NCI-H510A treated with DMSO at 0.1 percent for 48 hours (cell line): ENCODE results near the gene P3H3.
A peak's percentile ranks its signal among the peaks of the same experiment; 100 is the strongest.

Experiments used
- DNase-seq: peaks from one replicate; lab custom pipeline; 2025; lab: John Stamatoyannopoulos, UW

The P3H3 gene

DNA sequence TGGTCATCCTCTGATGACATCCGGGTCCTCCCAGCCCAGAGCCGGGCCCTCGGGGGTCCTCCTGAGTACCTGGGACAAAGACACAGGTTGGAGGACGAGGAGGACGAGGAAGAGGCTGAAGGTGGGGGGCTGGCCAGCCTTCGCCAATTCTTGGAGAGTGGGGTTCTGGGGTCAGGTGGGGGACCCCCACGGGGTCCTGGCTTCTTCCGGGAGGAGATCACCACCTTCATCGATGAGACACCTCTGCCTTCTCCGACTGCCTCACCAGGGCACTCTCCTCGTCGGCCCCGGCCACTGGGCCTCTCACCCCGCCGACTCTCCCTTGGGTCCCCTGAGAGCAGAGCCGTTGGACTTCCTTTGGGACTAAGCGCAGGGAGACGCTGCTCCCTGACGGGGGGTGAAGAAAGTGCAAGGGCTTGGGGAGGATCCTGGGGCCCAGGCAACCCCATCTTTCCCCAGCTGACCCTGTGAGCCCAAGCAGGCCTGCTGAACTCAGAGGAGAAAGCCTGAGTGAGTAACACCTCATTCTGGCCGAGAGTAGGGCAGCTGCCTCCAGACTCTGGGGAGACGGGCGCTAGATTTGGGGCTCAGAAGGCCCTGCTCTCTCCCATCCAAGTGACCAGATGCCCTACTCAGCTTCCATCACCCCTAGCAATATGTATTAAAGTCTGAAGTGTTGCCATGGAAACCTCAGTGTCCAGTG, 1.3 kb upstream of the P3H3 start:
- no peak for DNase-seq

DNA sequence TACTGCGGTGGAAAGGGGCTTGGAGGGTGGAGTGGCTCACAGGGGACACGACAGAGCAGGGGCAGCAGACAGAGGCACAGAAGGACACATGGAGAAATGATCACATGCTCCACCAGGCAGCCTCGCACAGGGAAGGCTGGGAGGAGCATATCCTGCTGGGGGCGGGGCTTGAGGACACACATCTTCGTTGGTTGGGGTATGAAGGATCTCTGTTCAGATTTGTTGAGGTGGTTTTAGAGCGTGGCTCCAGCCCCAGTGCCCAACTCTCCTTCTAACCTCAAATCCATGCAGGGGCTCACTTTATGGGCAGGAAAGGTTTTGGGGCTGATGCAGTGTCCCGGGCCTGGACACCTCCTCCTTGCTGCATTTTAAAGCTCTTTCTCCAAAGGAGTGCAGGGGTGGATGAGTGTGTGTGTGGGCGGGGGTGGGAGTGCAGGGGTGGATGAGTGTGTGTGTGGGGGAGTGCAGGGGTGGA, 733 bp upstream of the P3H3 start:
- peak; percentile 38 for DNase-seq

DNA sequence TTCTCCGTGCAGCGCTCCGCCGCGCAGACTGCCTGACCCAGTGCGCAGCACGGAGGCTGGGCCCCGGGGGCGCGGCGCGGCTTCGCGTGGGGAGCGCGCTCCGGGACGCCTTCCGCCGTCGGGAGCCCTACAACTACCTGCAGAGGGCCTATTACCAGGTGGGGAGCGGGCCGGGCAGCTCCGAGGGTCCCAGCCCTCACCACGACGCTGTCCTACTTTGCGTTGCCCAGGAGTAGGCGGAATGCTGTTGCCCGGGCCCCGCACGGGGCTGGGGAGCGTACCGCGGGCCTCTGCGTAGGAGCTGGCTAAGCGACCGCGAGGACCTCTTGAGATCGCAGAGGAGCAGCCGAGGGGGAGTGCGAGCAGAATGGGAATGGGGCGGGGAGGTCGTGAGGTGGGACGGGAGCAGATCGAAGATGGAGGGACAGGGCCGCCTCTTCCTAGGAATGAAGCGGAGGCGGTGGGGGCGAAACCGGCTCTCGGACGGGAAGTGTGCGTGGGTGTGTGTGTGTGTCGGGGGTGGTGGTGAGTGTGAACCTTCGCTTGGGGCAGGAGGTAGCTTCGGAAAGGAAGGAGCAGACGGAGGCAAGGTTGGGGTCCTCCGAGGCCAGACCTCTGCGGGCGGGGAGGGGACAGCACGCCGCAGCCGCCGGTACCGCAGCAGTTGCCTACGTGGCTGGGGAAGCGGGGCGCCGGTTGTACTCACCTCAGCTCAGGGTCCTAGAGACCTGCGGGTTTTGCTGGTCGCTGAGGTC, 751 bp downstream of the P3H3 start:
- no peak for DNase-seq

DNA sequence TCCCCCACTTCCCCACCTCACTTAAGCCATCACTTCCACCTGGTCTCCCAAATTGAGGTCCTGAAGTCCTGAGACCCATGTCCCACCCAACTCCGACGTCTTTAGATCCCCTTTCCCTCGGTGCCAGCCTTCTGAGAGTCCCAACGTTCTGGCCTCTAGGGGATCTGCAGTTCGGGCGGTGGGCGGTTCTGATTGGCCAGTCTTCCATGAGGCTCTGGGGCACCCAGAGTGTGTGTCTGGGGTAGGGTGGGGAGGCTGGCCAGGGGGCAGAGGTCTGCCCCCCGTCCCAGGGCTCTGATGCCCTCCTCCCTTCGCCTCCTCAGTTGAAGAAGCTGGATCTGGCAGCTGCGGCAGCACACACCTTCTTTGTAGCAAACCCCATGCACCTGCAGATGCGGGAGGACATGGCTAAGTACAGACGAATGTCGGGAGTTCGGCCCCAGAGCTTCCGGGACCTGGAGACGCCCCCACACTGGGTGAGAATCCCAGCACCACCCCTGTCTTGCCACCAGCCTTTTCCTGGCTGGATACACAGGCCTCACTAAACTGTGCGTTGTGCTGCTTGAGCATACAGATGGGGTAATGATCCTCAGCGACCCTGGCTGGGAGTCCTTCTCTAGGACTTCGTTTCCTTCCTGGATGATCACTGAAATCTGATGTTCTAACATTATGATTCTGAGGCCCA, 1.5 kb downstream of the P3H3 start:
- DNase-seq, result no peak

DNA sequence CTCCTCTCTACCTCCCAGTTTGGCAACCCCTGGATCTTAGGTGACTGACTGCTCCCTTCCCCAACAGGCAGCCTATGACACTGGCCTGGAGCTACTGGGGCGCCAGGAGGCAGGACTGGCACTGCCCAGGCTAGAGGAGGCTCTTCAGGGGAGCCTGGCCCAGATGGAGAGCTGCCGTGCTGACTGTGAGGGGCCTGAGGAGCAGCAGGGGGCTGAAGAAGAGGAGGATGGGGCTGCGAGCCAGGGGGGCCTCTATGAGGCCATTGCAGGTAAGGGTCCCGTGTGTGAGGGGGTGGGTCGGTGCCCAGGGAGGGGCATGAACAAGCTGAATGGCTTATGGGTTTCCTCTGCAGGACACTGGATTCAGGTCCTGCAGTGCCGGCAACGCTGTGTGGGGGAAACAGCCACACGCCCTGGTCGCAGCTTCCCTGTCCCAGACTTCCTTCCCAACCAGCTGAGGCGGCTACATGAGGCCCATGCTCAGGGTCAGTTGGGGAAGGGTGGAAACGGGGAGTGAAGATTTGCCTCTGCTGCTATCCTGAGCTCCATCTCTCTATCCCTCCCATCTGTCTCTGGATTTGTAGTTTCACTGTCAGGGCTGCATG, 2.2 kb downstream of the P3H3 start:
- no peak for DNase-seq

DNA sequence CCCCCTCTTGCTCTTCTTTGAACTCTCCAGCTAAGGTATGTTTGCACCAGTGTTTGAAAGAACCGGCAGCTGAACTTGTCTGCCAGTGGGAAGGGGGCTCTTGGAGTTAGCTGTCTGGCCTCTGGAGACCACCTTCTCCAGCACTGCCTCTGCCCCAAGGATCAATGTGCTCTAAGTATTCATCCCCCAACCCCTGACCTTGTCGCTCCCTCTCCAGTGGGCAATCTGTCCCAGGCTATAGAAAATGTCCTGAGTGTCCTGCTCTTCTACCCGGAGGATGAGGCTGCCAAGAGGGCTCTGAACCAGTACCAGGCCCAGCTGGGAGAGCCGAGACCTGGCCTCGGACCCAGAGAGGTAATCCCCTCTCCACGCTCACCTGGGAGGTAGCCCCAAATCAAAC, 2.8 kb downstream of the P3H3 start:
- no peak for DNase-seq

DNA sequence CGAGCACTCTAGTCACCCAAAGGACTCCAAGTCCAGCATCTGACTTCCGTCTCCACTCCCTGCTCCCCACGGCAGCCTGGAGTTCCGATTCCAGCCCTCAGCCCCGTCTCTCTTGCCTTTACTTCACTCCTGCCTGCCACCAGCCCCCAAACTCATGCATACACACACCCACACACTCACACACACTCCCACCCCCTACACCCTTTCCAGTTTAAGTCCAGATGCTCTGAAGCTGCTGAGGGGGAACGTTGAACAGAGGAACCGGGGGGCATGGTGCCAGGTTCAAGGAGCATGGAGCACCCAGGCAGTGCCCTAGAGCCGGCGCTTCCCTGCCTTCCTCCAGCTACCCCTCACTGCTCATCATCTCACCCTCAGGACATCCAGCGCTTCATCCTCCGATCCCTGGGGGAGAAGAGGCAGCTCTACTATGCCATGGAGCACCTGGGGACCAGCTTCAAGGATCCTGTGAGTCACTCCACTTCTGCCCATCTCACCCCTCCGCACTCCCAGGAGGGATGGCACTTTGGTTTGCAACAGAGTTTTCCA, 3.3 kb downstream of the P3H3 start:
- no peak for DNase-seq

DNA sequence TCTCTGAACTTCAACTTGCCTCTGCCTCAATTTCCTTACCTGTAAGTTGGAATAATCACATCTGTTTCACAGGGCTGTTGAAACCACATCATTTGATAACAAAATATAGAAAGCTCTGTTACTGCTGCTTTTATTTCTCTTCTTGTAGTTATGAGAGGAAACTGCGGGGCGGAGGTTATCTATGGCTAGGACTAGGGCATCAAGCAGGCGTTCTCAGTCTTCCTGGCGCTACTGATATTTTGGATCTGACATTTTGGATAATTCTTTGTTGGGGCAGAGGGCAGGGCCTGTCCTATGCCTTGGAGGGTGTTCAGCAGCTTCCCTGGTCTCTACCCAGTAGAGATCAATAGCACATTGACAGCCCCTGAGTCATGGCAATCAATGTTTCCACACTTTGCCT, 3.9 kb downstream of the P3H3 start:
- DNase-seq, result no peak

DNA sequence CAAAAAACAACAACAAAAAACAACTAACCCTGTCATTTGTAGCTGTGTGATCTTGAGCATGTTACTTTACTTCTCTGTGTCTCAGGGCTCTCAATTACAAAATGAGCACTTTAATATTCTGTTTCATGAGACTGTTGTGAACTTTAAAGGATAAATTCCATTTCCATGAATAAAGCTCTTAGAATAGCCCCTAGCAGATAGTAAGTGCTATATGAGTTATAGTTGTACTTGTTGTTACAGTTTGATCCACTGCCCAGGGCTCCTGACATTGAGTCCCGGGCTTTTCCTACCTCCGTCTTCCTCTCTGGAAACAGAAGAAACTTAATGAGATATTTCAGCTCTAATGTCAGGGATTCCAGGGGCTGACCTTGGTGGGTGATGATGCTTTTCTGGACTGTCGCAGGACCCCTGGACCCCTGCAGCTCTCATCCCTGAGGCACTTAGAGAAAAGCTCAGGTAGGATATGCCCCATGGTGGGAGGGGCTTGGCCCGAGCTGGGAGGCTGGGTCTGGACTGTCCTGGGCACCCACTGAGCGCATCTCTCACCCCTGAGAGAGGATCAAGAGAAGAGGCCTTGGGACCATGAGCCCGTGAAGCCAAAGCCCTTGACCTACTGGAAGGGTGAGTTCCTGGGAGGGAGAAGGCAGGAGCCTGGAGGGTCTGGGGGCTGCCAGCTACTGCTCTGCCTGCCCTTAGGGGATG, 5.1 kb downstream of the P3H3 start:
- no peak for DNase-seq

DNA sequence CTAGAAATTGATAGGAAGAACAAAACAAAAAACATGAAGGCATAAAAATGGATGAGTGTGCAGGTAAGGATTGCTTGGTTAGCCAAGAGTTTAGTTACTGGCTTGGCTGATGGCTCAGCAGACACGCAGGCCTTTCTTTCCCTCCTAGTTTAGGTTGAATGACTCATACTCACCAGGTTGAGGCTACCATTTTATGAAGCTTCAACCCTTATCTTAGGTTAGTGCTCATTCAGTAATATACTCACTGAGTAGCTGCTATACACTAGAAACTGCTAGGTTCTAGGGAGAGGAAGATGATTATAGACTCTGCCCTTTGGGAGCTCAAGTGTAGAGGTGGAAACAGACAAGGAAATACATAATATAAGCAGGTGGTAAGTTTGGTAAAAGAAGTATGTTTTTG, 6.0 kb downstream of the P3H3 start:
- no peak for DNase-seq

DNA sequence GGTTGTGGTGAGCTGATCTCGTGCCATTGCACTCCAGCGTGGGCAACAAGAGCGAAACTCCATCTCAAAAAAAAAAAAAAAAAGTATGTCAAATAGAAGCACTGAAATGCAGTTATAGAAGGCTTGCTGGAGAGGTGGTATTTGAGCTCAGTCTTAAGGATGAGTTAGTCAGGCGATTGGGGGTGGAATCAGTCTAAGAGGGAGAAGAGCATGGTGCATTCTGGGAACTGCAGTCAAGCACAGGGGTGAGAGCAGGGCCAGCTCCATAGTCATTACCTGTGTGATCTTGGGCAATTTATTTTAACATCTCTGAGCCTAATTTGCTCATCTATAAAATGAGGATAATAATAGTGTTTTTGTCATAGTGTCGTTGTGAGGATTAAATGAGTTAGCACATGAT, 6.7 kb downstream of the P3H3 start:
- DNase-seq, result no peak

DNA sequence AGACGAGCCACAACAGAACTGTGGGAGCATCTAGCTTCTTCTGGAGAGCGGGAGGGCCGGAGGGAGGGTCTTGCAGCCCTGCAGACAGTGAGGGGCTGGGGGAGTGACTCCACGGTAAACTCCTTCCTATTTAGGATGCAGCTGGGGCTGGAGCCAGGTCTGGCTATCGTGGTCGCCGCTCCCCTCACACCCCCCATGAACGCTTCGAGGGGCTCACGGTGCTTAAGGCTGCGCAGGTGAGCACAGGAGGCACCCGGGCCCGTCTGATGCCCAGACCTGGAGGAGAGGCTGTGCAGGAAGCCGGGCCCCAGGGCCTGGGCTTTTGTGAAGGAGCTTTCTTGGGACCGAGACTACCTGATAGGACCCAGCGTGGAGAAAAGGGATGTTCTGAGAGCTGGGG, 8.6 kb downstream of the P3H3 start:
- DNase-seq, result no peak

DNA sequence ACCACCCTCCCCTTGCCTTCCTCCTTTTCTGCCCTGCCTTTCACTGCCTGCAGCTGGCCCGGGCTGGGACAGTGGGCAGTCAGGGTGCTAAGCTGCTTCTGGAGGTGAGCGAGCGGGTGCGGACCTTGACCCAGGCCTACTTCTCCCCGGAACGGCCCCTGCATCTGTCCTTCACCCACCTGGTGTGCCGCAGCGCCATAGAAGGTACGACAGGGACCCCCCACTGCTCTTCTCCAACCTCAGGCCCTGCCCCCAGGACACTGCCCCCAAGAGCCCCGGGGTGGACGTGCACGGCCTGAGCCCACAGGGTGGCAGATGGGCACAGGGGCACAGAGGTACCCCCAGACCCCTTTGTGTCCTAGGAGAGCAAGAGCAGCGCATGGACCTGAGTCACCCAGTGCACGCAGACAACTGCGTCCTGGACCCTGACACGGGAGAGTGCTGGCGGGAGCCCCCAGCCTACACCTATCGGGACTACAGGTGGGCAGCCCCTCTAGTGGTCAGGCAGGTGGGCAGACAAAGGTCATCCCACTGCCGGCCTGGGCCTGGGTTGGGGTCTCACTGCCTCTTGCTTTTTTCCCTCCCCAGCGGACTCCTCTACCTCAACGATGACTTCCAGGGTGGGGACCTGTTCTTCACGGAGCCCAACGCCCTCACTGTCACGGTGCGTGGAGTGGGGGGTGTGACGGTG, 9.3 kb downstream of the P3H3 start:
- no peak for DNase-seq

DNA sequence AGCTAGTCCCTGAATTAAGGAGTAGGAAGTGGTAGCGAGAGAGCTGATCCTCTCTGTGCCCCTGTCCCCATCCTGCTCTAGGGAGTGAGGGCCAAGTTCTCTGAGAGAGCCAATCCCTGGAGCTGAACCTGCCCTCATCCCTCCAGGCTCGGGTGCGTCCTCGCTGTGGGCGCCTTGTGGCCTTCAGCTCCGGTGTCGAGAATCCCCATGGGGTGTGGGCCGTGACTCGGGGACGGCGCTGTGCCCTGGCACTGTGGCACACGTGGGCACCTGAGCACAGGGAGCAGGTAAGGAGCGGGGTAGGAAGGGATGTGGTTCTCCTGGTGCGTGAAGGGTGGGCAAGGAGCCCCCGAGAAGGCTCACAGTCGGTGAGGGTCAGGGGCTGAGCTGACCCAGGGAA, 10.6 kb downstream of the P3H3 start:
- no peak for DNase-seq

DNA sequence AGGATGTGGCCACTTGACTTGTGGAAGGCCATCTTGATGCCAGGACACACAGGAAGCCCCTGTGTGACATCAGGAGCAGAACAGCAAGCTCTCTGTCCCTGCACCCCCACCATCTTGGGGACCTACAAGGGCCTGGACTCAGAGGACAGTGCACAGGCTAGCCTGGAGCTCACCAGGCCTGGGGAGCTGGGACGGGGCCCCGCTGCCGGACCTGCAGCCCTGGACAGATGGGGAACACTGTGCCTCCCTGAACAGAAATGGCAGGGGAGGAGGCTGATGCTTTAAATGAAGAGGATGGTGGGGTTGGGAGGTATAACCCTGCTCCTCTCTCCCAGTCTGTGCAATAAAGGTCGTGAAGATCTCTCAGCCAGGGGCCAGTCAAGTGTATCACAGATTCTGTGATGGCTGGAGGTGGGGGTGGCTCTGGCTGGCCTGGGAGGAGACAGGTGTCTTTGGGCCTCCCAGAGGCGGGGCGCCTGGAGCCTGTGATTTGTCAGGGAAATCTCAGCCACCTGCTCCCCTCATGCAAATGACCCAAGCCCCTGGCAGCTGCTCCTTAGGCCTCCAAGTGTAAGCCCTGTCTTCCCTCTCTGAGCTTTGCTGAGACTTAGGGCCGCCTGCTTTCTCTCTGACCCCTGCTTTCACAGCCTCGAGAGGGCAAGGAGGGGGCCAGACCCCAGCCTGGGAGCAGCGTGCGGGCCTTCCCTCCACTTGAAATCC, 11.4 kb downstream of the P3H3 start:
- peak; percentile 30 for DNase-seq

DNA sequence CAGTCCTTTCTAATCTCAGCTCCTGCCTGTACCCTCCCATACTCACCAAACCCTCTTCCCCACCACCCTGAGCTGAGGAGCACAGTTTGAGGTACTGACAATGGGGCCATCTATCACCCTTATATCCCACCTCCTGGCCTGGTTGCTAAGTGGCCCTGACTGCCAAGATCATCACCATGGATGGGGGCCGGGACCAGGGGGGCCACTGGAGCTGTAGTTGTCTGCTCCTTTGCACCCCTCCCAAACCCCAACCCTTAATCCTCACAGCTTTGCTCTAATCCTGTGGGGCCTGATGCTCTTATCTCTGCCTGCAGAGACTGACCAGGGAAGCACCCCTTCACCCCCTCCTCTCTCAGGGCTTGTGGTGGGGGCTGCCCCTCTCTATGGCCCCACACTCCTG, 12.1 kb downstream of the P3H3 start:
- no peak for DNase-seq

DNA sequence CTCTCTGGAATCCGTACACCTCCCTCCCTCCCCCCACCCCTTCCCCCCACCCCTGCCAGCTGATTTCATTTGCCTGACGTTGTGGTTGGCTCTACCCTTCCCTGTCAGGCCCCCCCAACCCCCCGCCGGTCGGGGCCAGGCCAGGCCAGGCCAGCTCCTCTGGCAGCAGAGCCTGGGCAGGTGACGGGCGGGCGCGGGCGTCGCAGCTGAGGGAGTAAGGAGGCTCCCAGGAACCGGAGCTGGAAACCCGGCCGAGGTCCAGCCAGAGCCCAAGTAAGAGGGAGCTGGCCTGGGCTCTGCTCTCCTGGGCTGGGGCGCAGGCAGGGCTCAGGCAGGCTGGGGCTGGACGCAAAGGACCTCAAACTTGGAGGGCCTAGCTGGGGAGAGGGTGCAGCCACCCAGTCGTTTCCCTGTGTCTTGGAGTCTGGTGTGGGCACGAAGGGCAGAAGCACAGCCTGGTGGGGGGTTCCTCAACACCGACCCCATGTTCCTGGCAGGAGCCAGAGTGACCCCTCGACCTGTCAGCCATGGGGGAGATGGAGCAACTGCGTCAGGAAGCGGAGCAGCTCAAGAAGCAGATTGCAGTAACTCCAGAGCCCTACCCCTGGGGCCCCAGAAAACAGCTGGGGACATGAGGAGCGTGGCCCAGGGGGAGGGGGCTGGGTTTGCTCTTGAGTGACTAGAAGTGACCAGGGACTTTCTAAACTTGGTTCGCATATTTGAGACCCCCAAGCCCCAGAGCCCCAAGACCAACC, 12.7 kb downstream of the P3H3 start, which contains the start of gene GNB3:
TSS of gene GNB3 (plus strand) at position 165 of the 755 bp plus-strand sequence. CDS start at position 528, 363 bp downstream.
- no peak for DNase-seq

DNA sequence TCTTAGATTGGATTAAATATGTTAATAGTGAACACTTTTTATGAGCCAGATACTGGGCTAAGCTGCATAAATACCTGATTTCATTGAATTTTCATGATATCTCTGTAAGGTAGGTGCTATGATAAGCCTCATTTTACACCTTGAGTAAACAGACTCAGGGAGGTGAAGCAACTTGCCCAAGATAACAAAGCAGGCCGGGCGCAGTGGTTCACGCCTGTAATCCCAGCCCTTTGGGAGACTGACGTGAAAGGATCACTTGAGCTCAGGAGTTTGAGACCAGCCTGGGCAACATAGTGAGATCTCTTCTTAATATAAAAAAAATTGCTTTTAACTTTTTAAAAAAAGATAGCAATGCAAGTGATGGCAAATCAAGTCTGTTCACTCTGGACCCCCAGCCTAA, 13.9 kb downstream of the P3H3 start:
- DNase-seq, result no peak

DNA sequence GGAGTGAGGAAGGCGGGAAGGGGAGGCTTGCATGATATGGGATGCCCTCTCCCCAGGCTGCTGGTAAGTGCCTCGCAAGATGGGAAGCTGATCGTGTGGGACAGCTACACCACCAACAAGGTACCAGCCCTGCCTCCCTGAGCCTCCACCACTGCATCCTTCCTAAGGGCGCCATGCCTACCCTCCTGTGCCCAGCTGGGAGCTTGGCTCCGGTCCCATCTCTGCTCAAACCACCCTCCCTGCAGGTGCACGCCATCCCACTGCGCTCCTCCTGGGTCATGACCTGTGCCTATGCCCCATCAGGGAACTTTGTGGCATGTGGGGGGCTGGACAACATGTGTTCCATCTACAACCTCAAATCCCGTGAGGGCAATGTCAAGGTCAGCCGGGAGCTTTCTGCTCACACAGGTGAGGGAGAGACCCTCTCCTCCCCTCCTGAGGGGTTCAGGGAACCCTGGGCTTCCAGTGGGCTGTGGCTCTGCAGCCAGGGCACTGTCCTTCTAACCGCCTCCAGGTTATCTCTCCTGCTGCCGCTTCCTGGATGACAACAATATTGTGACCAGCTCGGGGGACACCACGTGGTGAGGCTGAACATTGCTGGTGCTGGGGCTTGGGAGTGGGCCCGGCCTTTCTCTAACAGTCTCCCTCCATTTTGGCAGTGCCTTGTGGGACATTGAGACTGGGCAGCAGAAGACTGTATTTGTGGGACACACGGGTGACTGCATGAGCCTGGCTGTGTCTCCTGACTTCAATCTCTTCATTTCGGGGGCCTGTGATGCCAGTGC, 15.1 kb downstream of the P3H3 start:
- no peak for DNase-seq
